Measurements from ENCODE around the gene PDK1. TPM values are rescaled to one million over a fixed set of nuclear protein-coding genes. Genes with fewer than 3 reads are reported as not detected.
"Not testable (repeated sequence)": the region's sequence is repeated elsewhere in the genome, so short reads cannot be mapped to it uniquely, and the experiment has no call there.

PDK1 gene
- total and polyA plus RNA-seq, 5 experiments from 2014 or later = 37.1 to 72.6 (median 64.4) TPM

DNA sequence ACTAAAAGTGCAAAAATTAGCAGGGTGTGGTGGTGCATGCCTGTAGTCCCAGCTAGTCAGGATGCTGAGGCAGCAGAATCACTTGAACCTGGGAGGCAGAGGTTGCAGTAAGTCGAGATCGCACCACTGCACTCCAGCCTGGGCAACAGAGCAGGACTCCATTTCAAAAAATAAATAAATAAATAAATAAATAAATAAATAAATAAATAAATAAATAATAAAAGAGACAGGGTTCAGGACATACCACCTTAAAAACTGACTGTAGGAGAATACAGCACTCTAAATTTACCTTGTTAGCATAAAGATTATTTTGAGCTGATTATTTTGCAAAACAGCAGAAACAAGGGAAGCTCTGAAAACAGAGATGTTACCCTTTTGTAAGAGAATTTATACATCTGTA, 23.4 kb upstream of the PDK1 start:
- H3K4me3 Mint-ChIP-seq, DNase-seq, H3K27me3 Mint-ChIP-seq, H3K27ac Mint-ChIP-seq, POLR2A ChIA-PET, ATAC-seq: not testable (repeated sequence)
- H3K9me3 Mint-ChIP-seq = peaks cover 5 to 42% (median 23%) of the 10 kb centered on the region in 9 donors
- H3K36me3 Mint-ChIP-seq = peaks cover 29 to 66% (median 30%) of the 10 kb centered on the region in 3 donors
- H3K4me1 Mint-ChIP-seq = peaks cover 0 to 11% (median 4%) of the 10 kb centered on the region in 4 donors

DNA sequence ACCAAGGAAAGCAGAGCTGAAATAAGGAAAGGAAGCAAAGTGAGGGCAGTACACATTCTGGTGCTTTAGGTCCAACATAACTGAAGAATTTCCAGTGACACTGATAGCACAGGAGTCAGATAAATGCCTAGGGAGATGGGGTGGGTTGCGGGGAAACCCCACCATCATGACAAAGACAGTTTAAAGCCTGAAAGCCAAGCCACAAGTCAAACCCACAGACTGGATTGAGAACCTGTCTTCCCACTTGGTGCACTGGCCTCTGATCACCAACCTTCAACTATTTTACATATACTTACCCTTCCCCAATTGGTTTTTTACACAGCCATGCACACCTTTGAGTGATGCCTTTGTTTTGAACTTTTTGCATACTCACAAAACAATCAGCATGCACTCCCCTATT, 22.2 kb upstream of the PDK1 start:
- H3K9me3 Mint-ChIP-seq = peaks cover 5 to 40% (median 22%) of the 10 kb centered on the region in 9 donors
- POLR2A ChIA-PET = no interaction called here
- H3K27me3 Mint-ChIP-seq = no peaks in the 10 kb centered on the region
- H3K4me3 Mint-ChIP-seq = no peak overlapping the region
- peaks cover 29 to 57% (median 30%) of the 10 kb centered on the region in 3 donors for H3K36me3 Mint-ChIP-seq
- peaks cover 0 to 11% (median 4%) of the 10 kb centered on the region in 4 donors for H3K4me1 Mint-ChIP-seq
- ATAC-seq = no peak
- peak overlapping the region in 1 of 10 donors; percentile 10 for H3K27ac Mint-ChIP-seq
- DNase-seq = no peak

DNA sequence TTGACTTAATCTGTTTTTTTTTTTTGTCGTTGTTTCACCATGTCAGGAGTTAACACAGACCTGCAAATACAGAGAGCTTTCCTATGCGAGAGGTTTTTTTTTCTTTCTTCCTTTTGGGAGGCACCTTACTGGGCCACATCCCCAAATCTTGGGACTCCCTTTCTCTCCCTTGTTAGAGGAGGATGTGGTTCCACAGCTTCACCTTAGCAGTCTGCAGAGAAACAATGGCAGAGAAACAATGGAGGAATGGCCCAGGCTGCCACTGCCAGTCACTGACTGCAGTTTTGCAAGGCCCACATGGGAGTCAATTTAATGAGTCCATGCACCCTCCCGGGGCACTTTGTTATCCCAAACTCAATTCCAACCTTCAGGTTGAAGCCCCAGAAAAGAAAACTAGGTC, 20.8 kb upstream of the PDK1 start:
- H3K27me3 Mint-ChIP-seq = no peaks in the 10 kb centered on the region
- H3K4me3 Mint-ChIP-seq = no peak overlapping the region
- ATAC-seq (no peak), DNase-seq (no peak)
- peaks cover 0 to 8% (median 1%) of the 10 kb centered on the region in 4 donors for H3K4me1 Mint-ChIP-seq
- POLR2A ChIA-PET = no interaction called here
- no peak overlapping the region for H3K27ac Mint-ChIP-seq
- H3K36me3 Mint-ChIP-seq = peaks cover 19 to 55% (median 28%) of the 10 kb centered on the region in 3 donors
- peaks cover 3 to 39% (median 21%) of the 10 kb centered on the region in 9 donors for H3K9me3 Mint-ChIP-seq

DNA sequence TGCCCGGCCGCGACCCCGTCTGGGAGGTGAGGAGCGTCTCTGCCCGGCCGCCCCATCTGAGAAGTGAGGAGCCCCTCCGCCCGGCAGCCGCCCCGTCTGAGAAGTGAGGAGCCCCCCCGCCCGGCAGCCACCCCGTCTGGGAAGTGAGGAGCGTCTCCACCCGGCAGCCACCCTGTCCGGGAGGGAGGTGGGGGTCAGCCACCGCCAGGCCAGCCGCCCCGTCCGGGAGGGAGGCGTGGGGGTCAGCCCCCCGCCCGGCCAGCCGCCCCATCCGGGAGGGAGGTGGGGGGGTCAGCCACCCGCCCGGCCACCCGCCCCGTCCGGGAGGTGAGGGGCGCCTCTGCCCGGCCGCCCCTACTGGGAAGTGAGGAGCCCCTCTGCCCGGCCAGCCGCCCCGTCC, 18.0 kb upstream of the PDK1 start:
- H3K36me3 Mint-ChIP-seq = peaks cover 10 to 48% (median 17%) of the 10 kb centered on the region in 3 donors
- H3K4me1 Mint-ChIP-seq, H3K27ac Mint-ChIP-seq, H3K4me3 Mint-ChIP-seq, H3K27me3 Mint-ChIP-seq, POLR2A ChIA-PET, DNase-seq, ATAC-seq: not testable (repeated sequence)
- peaks cover 0 to 42% (median 15%) of the 10 kb centered on the region in 9 donors for H3K9me3 Mint-ChIP-seq

DNA sequence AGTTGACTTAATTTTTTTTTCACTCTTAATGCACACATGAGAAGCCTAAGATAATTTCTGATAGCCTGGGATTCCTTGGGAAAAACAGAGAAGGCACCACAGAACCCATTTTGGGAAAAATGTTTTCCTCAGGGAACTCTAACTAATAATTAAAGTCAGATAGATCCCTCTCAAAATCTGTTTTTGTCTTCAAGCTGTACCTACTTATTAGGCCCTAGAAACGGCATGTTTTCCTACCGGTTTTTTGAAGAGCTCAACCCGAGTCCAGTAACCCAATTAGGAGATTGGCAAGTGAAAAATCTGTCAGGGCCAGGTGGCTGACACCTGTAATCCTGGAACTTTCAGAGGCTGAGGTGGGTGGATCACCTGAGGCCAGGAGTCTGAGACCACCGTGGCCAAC, 16.1 kb upstream of the PDK1 start:
- ATAC-seq = no peak
- POLR2A ChIA-PET = no interaction called here
- Mint-ChIP-seq H3K27ac (no peak overlapping the region), H3K4me1 (peaks cover 2 to 18% (median 8%) of the 10 kb centered on the region in 4 donors), H3K36me3 (peaks cover 8 to 49% (median 11%) of the 10 kb centered on the region in 3 donors), H3K27me3 (no peaks in the 10 kb centered on the region), H3K4me3 (no peak overlapping the region), H3K9me3 (peaks cover 0 to 34% (median 9%) of the 10 kb centered on the region in 9 donors)
- no peak for DNase-seq

DNA sequence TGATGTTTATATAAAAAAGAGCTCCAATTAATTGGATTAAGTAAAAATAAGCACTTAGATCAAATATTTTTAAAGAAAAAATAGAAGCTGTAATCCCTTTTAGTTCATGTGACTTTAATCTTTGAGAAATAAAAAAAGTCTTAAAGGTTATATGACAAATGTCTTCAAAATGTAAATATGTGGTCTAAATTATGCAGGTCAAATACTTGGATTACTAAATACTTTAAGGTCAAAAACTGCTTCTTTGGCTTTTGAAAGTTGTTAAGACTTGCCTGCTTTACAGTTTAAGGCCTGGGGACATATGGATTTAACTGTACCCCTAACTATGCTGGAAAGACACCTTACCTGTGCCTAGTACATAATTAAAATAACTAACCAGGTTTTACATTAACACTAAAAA, 15.5 kb upstream of the PDK1 start:
- no peak for DNase-seq
- no peak for ATAC-seq
- Mint-ChIP-seq H3K27me3 (no peaks in the 10 kb centered on the region), H3K9me3 (peaks cover 0 to 33% (median 12%) of the 10 kb centered on the region in 9 donors), H3K36me3 (peaks cover 4 to 46% (median 10%) of the 10 kb centered on the region in 3 donors), H3K27ac (no peak overlapping the region), H3K4me1 (peaks cover 2 to 18% (median 8%) of the 10 kb centered on the region in 4 donors), H3K4me3 (no peak overlapping the region)
- POLR2A ChIA-PET = no interaction called here

DNA sequence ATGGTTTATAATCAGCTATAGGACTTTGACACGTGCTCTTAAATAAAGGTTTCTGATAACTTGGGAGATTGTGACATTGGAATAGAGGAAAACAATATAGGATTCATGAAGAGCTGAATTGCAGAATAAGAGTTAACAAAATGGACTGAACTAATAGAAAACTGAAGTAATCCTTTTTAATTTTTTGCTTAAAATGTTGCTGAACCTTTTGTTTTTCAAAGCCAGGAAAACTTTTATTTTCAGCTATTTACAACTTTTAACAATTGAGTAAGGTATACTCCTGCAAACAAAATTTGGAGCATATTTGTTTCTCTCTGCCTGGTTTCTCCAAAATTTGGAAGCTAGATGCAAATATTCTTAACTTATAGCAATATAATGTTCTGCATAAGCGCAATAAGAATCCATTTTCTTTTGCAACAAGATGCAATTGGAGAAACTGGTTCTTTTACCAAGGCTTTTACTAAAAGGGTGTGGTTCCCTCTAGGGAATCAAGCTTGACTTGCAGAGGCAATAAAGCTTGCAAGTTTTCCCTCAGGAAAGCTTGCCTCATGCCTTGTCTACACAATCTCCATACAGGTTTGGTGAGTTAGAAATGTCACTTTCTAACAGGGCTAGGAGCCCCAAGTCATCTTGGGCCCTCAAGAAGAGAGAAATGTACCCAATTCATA, 10.3 kb upstream of the PDK1 start:
- H3K27ac Mint-ChIP-seq = no peak overlapping the region
- DNase-seq = no peak
- peaks cover 0 to 18% (median 8%) of the 10 kb centered on the region in 9 donors for H3K9me3 Mint-ChIP-seq
- ATAC-seq = no peak
- peaks cover 9 to 44% (median 12%) of the 10 kb centered on the region in 3 donors for H3K36me3 Mint-ChIP-seq
- POLR2A ChIA-PET = interaction anchor here (1.5 kb wide), 1 partner anchor 10 kb away, joined by 7 read pairs; the partner anchor contains the start of gene PDK1
- H3K27me3 Mint-ChIP-seq = peaks cover 0 to 1% (median 0%) of the 10 kb centered on the region in 5 donors
- H3K4me1 Mint-ChIP-seq = peaks cover 23 to 32% (median 24%) of the 10 kb centered on the region in 4 donors
- H3K4me3 Mint-ChIP-seq = no peak overlapping the region

DNA sequence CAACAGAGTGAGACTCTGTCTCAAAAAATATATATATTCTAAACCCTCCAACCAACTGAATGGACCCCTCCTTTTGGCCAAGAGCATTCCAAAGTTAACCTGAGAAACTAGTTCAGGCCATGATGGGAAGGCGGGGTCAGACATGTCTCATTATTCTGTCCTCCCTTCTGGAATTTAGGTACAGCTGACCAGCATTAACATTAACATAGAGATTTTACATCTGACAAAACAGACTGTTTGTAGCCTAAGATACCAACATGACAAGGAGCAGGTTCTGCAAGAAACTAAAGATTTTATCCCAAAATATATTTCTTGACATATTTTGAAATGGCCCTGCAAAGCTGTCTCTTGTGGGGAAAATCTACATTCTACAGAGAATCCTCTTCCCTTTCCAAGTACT, 6.8 kb upstream of the PDK1 start:
- peaks cover 0 to 5% (median 2%) of the 10 kb centered on the region in 9 donors for H3K9me3 Mint-ChIP-seq
- peak overlapping the region in 1 of 10 donors; percentile 55 for H3K4me3 Mint-ChIP-seq
- H3K36me3 Mint-ChIP-seq = peaks cover 5 to 30% (median 19%) of the 10 kb centered on the region in 3 donors
- peaks cover 21 to 42% (median 35%) of the 10 kb centered on the region in 4 donors for H3K4me1 Mint-ChIP-seq
- ATAC-seq = no peak
- DNase-seq = no peak
- POLR2A ChIA-PET = no interaction called here
- peaks cover 0 to 3% (median 0%) of the 10 kb centered on the region in 5 donors for H3K27me3 Mint-ChIP-seq
- peak overlapping the region in 1 of 10 donors; percentile 50 for H3K27ac Mint-ChIP-seq

DNA sequence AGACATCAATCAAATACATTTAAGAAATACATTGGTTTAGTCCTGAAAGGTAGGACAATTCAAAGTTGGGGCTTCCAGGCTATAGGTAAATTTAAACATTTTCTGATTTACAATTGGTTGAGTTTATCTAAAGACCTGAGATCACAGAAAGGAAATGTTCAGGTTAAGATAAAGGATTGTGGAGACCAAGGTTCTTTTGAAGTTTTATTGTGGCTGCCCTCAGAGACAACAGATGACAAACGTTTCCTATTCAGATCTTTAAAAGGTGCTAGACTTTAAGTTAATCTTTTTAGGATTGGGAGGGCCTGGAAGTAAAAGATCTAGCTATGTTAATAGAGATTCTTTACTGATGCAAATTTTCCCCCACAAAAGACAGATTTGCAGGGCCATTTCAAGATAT, 6.1 kb upstream of the PDK1 start:
- POLR2A ChIA-PET, H3K27me3 Mint-ChIP-seq, H3K9me3 Mint-ChIP-seq: not testable (repeated sequence)
- ATAC-seq = peak; percentile 56 to 58
- peak overlapping the region in 3 of 10 donors; percentile 42 to 68 (median 50) for H3K27ac Mint-ChIP-seq
- peak overlapping the region in 7 of 10 donors; percentile 20 to 73 (median 59) for H3K4me3 Mint-ChIP-seq
- peaks cover 5 to 25% (median 18%) of the 10 kb centered on the region in 3 donors for H3K36me3 Mint-ChIP-seq
- DNase-seq = peak in 5 of 10 donors; percentile 33 to 80 (median 58)
- peaks cover 23 to 48% (median 42%) of the 10 kb centered on the region in 4 donors for H3K4me1 Mint-ChIP-seq

DNA sequence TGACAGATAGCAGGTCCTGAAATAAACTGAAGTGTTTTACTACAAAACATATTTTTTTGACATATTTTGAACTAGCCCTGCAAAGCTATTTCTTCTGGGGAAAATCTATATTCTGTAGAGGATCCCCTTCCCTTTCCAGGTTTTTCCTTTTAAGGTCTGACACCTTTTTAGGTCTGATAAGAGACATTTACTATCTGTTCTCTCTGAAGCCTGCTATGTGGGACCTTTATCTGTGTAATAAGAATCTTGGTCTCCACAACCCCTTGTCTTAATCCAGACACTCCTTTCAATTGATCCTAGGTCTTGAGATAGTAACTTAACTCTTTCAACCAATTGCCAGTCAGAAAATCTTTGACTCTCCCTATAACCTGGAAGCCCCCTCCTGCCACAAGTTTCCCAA, 5.5 kb upstream of the PDK1 start:
- Mint-ChIP-seq H3K4me3 (peak overlapping the region in 7 of 10 donors; percentile 2 to 73 (median 35)), H3K9me3 (peaks cover 0 to 4% (median under 1%) of the 10 kb centered on the region in 9 donors), H3K36me3 (peaks cover 2 to 23% (median 18%) of the 10 kb centered on the region in 3 donors), H3K27ac (peak overlapping the region in 1 of 10 donors; percentile 9), H3K27me3 (peaks cover 0 to 3% (median 0%) of the 10 kb centered on the region in 5 donors), H3K4me1 (peaks cover 27 to 53% (median 47%) of the 10 kb centered on the region in 4 donors)
- no peak for ATAC-seq
- DNase-seq = no peak
- POLR2A ChIA-PET = no interaction called here

DNA sequence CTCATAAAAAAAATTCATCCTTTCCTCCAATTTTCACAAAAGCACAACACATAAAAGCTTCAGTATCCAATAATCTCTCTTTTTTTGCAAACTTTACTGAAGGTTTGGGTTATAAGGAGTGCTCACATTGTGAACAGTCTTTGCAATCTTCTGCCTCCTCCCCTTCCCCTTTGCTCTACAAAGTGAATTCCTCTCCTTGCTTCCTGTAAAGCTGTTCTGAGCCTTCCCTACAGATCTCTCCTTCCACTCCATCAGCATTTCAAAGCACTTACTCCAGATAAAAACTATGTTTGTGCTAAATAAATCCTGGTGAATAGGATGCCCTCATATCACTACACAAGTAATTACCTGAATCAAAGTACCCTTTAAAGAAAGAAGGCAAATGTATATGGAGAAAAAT, 4.6 kb upstream of the PDK1 start:
- Mint-ChIP-seq H3K4me1 (peaks cover 28 to 50% (median 46%) of the 10 kb centered on the region in 4 donors), H3K36me3 (peaks cover 0 to 18% (median 15%) of the 10 kb centered on the region in 3 donors), H3K27me3 (peaks cover 0 to 3% (median 0%) of the 10 kb centered on the region in 5 donors), H3K9me3 (peaks cover 0 to 4% (median 0%) of the 10 kb centered on the region in 9 donors), H3K4me3 (peak overlapping the region in 2 of 10 donors; percentile 2 to 6), H3K27ac (no peak overlapping the region)
- DNase-seq (no peak), ATAC-seq (no peak)
- POLR2A ChIA-PET = no interaction called here

DNA sequence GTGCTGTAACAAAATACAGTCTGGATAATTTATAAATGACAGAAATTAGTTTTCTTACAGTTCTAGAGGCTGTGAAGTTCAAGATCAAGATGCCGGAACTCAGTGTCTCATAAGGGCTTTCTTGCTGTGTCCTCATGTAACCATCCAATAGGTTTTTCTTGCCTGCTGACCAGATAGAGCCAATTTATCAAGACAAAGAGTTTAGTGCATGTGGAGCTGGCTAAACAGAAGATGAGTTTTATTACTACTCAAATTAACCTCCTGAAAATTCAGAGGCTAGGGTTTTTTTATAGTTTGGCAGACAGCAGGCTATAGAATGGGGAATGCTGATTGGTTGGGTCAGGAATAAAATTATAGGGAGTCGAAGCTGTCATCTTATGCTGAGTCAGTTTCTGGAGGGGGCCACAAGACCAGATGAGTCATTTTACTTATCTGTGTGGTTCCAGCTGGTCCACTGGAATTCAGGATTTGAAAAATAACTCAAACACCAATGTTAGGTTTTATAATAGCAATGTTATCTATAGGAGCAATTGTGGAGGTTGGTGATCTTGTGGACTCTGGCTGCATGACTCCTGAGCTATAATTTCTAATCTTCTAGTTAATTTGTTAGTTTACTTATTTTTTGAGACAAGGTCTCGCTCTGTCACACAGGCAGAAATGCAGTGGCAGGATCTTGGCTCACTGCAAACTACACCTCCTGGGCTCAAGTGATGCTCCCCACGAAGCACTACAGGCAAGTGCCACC, 3.2 kb upstream of the PDK1 start:
- peaks cover 0 to 11% (median 6%) of the 10 kb centered on the region in 3 donors for H3K36me3 Mint-ChIP-seq
- H3K27ac Mint-ChIP-seq = peak overlapping the region in 1 of 10 donors; percentile 3
- DNase-seq (no peak), ATAC-seq (no peak)
- peak overlapping the region in 1 of 10 donors; percentile 20 for H3K4me3 Mint-ChIP-seq
- peaks cover 30 to 63% (median 57%) of the 10 kb centered on the region in 4 donors for H3K4me1 Mint-ChIP-seq
- H3K27me3 Mint-ChIP-seq = peaks cover 0 to 3% (median 0%) of the 10 kb centered on the region in 5 donors
- H3K9me3 Mint-ChIP-seq = peaks cover 0 to 2% (median 0%) of the 10 kb centered on the region in 9 donors
- POLR2A ChIA-PET = interaction anchor here (2.2 kb wide), 1 partner anchor 58 kb away, joined by 5 read pairs; no protein-coding TSS in a partner anchor
